HCEC 1CT (cell line): ENCODE measurements around the gene TRIOBP.

Experiments used
- DNase-seq: peaks from one replicate; pipeline ENCODE4 v3.0.0-alpha.2; 2017

TRIOBP gene

DNA sequence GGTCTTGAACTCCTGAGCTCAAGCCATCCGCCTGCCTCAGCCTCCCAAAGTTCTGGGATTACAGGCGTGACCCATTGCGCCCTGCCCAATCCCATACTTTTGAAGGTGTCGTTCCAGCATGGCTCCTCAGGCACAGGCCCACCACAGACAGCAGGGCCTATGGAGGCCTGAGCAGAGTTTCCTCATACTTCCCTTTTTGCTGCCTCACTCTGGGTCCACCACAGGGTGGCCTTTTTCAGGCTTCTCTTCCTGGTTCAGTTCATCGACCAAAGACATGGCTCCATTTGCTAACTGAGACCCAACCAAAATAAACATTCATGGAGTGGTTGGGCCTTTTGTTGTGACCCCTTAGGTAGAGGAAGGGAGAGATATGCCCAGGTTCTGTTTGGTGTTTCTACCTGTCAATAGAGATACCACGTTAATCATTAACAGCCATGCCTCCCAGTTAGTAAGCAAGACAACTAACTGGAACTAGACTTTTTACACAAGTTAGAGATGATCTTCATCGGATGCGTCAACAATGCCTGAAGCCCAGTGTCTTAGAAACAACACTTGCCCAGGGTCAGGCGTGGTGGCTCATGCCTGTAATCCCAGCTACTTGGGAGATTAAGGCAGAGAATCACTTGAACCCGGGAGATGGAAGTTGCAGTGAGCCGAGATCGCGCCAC, 35.1 kb downstream of the TRIOBP start:
- no peak for DNase-seq

DNA sequence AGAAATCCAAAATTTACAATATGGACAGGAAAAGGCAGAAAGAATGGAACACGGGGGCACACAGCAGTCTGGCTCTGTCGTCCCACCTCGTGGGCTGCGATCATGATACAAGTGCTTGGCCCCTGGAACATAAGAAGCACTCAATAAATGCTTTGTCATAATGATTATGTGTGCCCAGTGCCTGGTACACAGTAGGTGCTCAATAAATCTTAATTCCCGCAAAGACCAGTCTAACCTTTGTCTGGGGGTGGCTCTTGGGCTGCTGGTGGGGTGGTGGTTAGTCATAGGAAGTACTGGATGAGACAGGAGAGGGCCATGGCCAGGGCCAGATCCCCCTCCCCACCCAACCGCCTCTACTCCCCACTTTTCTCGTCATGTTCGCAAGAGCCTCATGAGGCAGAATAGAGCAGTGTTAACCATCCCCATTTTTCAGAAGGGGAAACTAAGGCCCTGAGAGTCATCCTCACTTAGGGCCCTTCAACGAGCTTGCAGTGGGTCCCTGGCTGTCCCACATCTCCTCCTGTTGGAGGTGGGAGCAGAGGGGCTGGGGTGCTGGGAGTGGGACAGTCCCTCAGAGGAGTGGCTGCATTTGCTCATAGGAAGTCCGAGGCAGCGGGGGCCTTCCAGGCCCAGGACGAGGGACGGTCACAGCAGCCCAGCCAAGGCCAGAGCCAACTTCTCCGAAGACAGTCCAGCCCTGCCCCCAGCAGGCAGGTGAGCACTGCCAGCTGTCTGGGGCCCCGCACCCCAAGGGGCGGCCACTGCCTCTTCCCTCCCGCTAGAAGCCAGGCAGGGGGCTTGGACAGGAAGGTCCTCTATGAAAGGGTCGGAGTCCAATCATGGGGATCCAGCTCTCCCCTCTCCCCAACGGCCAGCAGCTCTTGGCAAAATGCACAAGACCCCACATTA, 36.1 kb downstream of the TRIOBP start:
- no peak for DNase-seq

DNA sequence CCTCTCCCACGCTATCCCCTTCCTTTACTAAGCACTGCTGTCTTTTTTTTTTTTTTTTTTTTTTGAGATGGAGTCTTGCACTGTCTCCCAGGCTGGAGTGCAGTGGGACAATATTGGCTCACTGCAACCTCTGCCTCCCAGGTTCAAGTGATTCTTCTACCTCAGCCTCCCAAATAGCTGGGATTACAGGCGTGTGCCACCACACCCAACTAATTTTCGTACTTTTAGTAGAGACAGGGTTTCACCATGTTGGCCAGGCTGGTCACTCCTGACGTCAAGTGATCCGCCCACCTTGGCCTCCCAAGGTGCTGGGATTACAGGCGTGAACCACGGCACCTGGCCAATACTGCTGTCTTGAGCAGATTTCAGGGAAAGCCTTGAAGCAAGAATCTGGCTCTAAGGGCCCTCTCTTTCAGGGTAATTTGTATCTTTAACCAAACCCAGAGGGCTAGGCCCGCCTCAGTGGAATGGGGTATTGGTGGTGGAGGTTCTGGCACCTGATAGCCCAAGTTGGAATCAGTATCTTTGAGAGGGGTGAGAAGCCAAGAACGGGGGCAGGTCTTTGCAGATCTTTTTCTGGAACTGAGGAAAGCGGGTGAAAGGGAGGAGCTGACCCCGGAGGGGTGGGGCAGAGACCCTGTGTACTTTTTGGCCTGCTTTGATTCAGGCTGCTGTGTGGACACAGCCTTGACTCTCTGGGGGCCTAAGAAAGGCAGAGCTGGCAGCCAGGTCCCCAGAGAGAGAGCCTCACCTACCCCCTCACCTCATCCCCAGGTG, 37.0 kb downstream of the TRIOBP start:
- no peak for DNase-seq

DNA sequence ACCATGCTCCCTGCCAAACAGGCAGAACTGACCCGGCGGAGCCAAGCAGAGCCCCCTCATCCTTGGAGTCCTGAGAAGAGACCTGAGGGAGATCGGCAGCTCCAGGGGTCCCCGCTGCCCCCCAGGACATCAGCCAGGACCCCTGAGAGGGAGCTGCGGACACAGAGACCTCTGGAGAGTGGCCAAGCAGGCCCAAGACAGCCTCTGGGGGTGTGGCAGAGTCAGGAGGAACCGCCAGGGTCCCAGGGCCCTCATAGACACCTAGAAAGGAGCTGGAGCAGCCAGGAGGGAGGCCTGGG, 37.5 kb downstream of the TRIOBP start:
- no peak for DNase-seq

DNA sequence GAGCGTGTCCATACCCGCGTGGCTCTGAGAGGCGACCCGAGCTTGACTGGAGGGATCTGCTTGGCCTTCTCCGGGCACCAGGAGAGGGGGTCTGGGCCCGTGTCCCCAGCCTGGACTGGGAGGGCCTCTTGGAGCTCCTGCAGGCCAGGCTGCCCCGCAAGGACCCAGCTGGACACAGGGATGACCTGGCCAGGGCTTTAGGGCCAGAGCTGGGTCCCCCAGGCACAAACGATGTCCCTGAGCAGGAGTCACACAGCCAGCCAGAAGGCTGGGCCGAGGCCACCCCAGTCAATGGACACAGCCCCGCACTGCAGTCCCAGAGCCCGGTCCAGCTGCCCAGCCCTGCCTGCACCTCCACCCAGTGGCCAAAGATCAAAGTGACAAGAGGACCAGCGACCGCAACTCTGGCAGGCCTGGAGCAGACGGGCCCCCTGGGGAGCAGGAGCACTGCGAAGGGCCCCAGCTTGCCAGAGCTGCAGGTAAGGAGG, 38.2 kb downstream of the TRIOBP start:
- peak; percentile 21 for DNase-seq

DNA sequence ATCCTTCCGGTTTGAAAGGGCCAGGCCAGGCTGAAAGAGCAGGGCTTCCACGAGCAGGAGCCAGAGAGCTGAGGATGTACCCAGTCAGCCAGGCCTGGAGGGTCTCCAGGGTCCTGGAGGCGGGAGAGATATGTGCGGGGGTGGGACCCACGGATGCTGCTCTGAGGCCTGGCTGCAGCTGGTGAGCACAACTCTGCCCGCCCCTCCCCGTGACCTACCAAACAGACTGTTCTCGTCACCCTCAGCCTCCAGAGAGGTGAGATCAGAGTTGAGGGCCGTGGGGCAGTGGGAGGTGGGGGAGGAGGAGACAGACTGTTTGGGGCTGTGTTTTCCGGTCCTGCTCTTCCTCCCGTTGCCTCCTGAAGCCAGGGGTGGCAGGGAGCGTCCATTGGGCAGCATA, 42.2 kb downstream of the TRIOBP start:
- DNase-seq = peak; percentile 51

DNA sequence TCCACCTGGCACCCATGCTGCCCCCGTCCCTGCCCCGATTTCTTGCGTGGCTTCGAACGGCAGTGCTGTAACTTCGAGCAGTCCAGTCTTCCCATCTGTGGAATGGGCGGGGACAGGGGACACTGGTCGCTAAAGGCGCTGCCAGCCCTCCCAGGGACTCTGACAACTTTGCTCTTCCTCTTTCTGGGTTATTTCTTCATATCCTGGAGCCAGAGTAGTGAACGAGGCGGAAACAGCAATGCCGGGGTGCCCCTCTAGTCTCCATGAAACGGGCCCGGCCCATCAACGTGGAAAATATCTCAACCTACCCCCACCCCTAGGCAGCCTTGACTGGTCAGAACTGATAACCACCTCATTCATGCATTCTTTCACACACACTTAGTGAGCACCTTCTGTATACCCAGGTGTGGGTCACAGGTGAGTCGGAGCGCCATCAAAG, 42.8 kb downstream of the TRIOBP start:
- no peak for DNase-seq

DNA sequence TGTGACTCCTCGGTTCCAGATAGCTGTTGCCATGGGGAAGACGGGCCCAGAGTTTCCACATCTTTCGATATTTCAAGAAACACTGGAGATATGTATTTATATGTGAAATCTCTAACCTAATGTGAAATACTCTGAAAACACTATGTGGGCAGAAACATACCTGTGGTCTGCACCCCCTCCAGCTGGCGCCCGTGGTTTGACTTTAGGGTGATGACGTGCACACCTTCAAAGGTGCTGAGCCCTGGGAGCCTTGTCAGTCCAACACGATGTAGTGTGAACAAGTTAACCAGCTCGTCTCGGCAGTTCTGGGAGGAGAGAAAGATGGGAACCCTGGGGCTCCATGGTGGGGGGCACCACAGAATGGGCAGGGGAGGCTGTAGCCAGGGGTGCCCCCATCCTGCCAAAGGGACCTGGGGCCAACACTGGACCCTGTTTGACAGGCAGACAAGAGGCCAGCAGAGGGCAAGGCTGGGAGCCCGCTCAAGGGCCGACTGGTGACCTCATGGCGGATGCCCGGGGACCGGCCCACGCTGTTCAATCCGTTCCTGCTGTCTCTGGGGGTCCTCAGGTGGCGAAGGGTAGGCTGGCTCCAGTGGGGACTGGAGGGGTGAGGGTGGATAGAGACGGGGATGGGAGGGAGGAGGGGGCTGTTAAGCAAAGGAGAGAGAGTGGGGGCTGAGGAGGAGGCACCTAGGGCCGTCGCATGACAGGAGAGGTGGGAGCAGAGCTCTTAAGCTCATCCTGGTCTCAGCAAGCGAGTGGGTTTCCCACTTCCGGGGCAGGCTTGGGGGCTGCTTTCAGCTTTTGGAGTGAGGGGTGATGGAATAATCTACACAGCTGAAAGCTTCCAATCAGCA, 43.8 kb downstream of the TRIOBP start:
- DNase-seq = no peak

DNA sequence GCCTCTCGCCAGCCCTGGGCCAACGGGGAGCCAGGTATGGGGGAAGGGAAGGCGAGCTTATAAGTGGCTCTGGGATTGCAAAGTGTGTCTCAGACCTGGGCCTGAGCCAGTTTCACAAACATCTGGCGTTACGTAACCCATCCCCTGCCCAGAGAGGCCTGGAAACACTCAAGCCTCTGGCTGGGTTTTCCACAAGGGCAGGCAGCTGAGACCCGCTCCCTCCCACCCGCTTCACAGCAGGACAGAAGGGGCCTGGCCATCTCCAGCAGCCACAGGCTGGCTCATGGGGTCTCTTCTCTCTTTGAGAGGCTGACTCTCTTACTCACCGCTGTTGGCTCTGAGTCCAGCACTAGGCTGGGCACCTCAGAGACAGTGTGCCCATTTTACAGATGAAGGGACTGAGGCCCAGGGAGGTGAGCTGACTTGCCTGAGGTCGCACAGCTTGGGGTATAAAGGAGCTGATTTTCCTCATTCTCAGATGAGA, 44.5 kb downstream of the TRIOBP start:
- peak; percentile 95 for DNase-seq

DNA sequence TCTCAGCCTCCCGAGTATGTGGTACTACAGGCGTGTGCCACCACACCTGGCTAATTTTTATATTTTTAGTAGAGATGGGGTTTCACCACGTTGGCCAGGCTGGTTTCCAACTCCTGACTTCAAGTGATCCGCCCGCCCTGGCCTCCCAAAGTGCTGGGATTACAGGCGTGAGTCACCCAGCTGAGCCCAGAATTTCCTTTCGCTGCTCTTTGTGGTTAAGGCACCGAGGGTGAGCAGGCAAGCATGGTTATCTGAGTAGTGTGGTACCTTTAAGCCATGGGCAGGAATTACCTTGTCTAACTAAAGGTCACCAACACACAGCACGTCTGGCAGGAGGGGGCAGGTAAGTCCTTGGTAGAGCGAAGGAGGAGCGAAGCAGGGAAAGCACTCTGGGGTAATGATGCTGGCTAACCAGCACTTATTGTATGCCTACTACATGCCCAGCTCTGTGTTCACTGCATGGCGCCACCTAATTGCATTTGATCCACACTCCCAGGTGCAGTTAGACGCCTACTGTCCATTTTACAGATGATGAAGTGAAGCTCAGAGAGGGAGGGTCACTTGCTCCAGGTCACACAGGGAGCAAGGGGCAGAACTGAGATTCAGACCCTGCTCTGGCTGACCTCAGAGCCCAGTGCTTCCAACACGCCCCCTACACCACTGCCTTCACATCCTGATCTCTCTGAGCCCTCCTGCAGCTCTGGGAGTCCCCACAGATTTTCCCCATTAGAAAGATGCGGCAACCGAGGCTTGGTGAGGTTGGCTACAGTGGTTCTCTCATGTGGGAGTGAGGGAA, 45.7 kb downstream of the TRIOBP start:
- peak; percentile 88 for DNase-seq

DNA sequence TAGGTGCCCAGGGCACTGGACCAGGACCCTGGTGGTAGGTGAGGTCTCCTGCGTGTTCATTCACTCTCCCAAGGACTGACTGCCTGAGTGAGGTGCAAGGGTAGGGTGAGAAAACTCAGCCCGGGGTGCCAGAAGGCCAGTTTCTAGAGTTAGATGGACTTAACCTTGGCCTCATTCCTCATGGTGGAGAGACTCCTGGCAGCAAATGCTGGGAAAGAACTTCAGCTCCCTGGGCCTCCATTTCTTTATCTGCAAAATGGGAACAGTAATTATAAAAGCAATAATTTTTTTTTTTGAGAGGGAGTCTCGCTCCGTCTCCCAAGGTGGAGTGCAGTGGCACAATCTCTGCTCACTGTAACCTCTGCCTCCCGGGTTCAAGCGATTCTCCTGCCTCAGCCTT, 47.7 kb downstream of the TRIOBP start:
- no peak for DNase-seq

DNA sequence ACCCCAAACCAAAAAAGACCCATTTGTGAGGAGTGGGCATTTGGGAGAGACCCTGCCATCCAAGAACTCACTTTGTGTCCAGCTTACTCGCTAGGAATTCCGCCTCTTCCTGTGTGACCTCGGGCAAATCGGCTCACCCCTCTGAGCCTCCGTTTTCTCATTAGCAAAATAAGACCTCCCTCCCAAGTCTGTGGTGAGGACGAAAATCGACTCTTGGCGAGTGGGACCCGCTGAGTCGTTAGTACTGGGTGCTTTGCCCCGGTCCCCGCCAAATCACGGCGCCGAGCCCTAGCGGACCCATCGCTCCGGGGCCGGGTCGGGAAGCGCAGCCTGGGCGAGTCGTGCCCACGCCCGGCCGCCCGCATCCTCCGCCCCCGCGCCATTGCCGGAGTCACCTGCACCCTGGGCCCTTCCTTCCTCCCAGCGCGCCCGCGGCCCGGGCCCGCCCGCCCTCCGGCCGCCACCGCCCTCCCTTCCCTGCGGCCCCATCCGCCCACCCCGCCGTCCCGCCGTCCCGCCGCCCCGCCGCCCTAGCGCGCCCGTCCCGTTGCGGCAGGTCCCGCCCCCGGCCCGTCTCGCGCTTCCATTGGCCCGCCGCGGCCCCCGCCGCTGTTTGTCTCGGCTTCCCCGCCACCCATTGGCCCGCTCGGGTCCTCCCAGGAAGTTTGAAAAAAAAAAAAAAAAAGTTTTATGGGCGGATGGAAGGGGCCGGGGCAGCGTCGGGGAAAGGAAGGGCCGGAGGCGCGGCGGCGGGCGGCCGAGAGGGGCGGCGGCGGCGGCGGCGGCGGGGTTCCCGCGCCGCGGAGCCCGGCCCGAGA, 48.9 kb downstream of the TRIOBP start:
- peak; percentile 89 for DNase-seq

DNA sequence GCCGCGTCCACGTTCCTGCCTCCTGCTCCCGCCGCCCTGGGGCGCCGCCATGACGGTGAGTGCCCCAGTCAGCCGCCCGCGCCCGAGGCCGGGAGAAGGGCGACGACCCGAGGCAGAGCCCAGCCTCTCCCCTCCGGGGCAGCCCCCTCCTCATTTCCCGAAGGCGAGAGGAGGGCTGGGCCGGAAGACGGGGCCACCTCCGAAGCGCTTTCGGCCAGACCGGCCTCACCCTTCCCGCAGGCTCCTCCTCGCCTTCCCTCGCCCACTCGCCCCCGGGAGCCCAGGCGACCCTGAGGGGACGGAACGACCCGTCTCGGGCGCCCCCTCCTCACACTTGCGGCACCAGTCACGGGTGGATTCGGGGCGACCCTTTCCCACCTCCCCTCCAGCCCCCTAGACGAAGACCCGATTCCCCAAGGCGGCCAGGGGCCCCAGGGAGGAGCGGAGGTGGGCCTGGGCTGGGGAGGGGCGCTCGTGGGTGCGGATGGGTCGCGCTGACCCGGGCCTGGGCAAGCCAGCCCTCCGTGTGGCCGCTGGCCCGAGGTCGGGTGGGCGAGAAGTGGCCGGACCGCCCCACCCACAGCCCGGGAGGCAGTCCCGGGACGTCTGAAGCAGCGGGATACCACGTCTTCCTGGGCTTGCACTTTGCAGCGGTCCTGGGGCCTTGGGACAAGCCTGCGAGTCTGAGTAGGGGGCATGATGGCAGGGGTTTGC, 49.7 kb downstream of the TRIOBP start:
- DNase-seq = no peak

DNA sequence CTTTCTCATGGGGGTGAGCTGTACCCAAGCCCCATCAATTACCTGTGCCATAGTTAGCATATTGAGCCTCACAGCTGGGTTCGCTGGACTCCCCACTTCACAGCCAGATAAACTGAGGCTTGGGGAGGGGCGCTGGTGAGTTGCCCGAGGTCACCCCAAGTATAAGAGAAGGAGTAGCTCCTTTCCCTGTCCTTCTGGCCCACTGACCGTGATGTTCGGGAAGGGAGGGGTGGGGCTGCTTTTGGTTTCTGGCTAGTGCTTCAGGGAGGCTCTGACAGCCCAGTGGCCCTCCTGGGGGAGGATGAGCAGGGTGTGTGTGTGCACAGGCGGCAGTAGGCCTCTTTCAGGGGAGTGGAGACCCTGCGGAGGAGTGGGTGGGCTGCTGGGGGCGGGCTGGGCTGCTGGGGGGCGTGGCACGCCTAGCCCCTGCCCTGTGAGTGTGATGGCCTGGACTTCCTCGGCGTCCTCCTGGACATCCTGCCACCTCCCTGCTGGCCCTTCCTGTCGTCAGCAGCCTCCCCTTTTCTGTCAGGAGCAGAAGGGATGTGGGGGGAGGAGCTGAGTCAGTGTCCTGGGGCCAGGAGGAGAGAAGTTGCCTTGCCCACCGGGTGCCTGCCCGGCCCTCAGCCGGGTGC, 50.3 kb downstream of the TRIOBP start:
- DNase-seq = peak; percentile 59

DNA sequence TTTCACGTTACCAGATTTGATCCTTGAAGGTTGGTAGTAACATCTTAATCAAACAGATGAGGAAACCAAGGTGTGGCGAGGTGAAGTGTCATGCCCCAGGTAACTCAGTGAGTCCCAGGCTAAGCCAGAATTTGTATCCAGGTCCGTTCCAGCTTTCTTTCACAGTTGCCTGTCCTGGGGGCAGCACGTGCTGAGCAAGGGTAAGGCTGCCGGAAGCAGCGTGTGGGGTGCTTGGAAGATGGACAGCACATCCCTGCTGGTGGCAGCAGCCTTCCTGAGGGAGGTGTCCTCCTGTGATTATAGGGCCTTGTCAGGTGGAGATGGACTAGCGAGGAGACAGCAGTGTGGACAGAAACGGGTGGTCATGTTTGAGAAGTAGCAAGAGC, 50.9 kb downstream of the TRIOBP start:
- no peak for DNase-seq

DNA sequence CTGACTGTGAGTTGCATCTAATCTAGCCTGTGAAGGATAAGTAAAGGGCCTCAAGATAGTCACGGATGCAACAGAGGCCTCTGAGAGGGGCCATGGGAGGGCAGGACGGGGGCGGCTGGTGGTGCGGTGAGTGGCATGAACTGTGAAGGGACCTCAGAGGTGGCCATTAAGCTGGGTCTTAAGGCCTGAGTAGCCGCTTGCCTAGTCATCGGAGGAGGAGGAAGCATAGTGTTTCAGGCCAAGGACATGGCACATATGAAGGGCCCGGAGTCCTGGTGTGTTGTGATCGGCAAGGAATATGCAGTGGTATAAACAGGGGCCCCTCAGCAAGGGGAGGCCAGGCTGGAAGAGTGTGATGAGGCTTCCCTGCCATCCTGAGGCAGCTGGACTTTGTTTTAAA, 51.8 kb downstream of the TRIOBP start:
- no peak for DNase-seq

DNA sequence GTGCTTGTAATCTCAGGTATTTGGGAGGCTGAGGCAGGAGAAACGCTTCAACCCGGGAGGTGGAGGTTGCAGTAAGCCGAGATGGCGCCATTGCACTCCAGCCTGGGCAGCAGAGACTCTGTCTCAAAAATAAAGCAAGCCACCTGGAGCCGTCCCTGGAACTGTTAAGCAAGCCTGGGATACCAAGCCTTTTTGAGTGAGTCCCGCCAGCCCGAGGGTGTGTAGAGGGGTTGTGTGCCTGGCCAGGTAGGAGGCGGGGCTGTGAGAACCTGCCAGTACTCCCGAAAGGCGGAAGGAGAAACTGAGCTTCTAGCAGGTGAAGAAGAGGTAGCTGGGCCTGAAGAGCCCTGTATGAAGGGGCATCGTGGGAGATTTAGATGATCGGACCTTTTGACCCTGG, 52.4 kb downstream of the TRIOBP start:
- no peak for DNase-seq

DNA sequence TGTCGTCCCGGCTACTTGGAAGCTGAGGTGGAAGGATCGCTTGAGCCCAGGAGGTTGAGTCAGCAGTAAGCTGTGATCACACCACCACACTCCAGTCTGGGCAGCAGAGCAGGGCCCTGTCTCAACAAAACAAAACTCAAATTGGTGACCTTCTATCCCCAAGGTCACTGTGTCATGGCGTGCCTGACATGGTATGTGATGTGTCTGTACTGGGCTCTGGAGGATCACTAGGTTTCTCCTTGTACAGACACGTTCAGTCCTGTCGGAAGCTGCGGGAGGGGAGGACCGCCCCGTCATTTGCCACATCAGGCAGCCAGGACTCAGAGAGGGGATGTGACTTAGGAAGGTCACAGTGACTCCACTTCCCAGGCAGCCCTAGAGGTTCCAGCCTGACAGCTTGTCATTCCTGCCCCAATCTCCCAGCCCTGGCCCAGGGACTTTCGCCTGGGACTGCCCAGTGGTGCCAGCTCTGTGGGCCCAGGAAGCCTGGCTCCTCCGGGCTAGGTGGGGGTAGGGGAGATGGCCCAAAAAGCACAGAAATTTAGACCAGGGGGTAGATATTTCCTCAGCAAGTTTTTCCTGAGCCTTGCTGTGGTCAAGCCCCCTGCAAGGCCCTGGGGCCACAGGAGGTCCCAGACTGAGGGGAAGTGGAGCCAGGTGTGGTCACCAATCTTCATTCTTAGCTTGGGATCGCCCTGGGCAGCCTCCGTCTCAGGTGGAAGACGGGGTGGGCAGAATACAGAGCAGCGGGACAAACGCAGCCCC, 53.2 kb downstream of the TRIOBP start:
- DNase-seq = peak; percentile 76
